Smooth muscle cell (in vitro differentiated cells): ENCODE results near the gene GJB3. TPM values are rescaled to one million over a fixed set of nuclear protein-coding genes. Genes with fewer than 3 reads are reported as not detected.

ENCODE experiments used
- DNase-seq: peaks from one replicate; lab custom pipeline; 2025; ENCODE audit not compliant: unreplicated experiment; lab: John Stamatoyannopoulos, UW
- H2AFZ ChIP-seq: fragments of 200-600 bp; sonication (generic); 2 replicates; pipeline ENCODE4 v1.6.0; 2016; ENCODE audit warnings: antibody characterized with exemption, low read depth, mild to moderate bottlenecking
- H3F3A ChIP-seq: fragments of 200-600 bp; sonication (generic); 2 replicates; pipeline ENCODE4 v1.6.0; 2017; ENCODE audit warnings: antibody characterized with exemption, low read depth
- H3K27ac ChIP-seq: fragments of 200-600 bp; sonication (generic); 2 replicates; pipeline ENCODE4 v1.5.1; 2016; ENCODE audit warnings: low read depth, mild to moderate bottlenecking
- H3K27me3 ChIP-seq: fragments of 200-600 bp; sonication (generic); 2 replicates; pipeline ENCODE4 v1.6.1; 2016; ENCODE audit warnings: low read depth, mild to moderate bottlenecking
- H3K36me3 ChIP-seq: fragments of 200-600 bp; sonication (generic); 2 replicates; pipeline ENCODE4 v1.5.1; 2016; ENCODE audit warnings: low read depth
- H3K4me1 ChIP-seq: fragments of 200-600 bp; sonication (generic); 2 replicates; pipeline ENCODE4 v1.5.1; 2016; ENCODE audit warnings: low read depth
- H3K4me2 ChIP-seq: fragments of 200-600 bp; sonication (generic); 2 replicates; pipeline ENCODE4 v1.6.0; 2016; ENCODE audit warnings: mild to moderate bottlenecking
- H3K4me3 ChIP-seq: fragments of 200-600 bp; sonication (generic); 2 replicates; pipeline ENCODE4 v1.5.1; 2016; ENCODE audit warnings: mild to moderate bottlenecking
- H3K79me2 ChIP-seq: fragments of 200-600 bp; sonication (generic); 2 replicates; pipeline ENCODE4 v1.6.0; 2016; ENCODE audit warnings: low read depth, mild to moderate bottlenecking
- H3K9ac ChIP-seq: fragments of 200-600 bp; sonication (generic); 2 replicates; pipeline ENCODE4 v1.6.0; 2016; ENCODE audit warnings: low read depth
- H3K9me3 ChIP-seq: fragments of 200-600 bp; sonication (generic); replicated peaks from 2 replicates; pipeline ENCODE4 v1.5.1; 2016; ENCODE audit warnings: low read depth
- H4K20me1 ChIP-seq: fragments of 200-600 bp; sonication (generic); 2 replicates; pipeline ENCODE4 v1.6.0; 2016; ENCODE audit warnings: low read depth
- CTCF ChIP-seq: fragments of 200-600 bp; sonication (generic); IDR thresholded peaks from 2 replicates; pipeline ENCODE4 v1.5.1; 2017; ENCODE audit warnings: borderline replicate concordance, mild to moderate bottlenecking, antibody characterized with exemption; ENCODE audit not compliant: insufficient read depth, poor library complexity, severe bottlenecking
- WGBS: methylation state at CpG from one replicate; pipeline ENCODE4 v1.1.7; 2016; ENCODE audit warnings: low lambda C conversion rate; 5-methylcytosine and 5-hydroxymethylcytosine counted together
- polyA plus RNA-seq: library from polyadenylated mRNA; unstranded; fragments of >200 nt; fragmentation: Nextera tagmentation; extraction: Ambion mirVana; gene quantifications from 2 replicates; pipeline ENCODE4 v1.2.1, GENCODE V29; 2016
- total RNA-seq: library from RNA; depleted of rRNA; stranded (reverse); fragments of >200 nt; gene quantifications from 2 replicates; pipeline ENCODE4 v1.2.3, GENCODE V29; 2014

GJB3 gene
- total and polyA plus RNA-seq, 2 experiments from 2014 or later = 2.9 to 10.0 TPM

- Histone ChIP-seq H3K4me2 (no peak overlapping the region), H3K9me3 (no peaks in the 10 kb centered on the region), H3K79me2 (no peaks in the 10 kb centered on the region), H3K27me3 (peaks cover 26% of the 10 kb centered on the region), H2AFZ (no peak overlapping the region), H3K36me3 (no peaks in the 10 kb centered on the region), H3K4me1 (no peaks in the 10 kb centered on the region), H3K9ac (no peak overlapping the region), H3F3A (no peaks in the 10 kb centered on the region), H3K27ac (no peak overlapping the region), H3K4me3 (no peak overlapping the region), H4K20me1 (no peaks in the 10 kb centered on the region)
- no peak for DNase-seq
- no peak for TF ChIP-seq CTCF
- 85% methylated on average over 6 of the region's 6 CpGs for WGBS
Measured at GRCh38 chr1:34795916-34796315, 14.9 kb downstream of the GJB3 start.

GRCh38 chr1:34796990-34797389 lies 16.0 kb downstream of the GJB3 start:
- Histone ChIP-seq H4K20me1 (no peaks in the 10 kb centered on the region), H3K27ac (no peak overlapping the region), H3K36me3 (no peaks in the 10 kb centered on the region), H2AFZ (no peak overlapping the region), H3K79me2 (no peaks in the 10 kb centered on the region), H3K4me1 (no peaks in the 10 kb centered on the region), H3F3A (no peaks in the 10 kb centered on the region), H3K9ac (no peak overlapping the region), H3K9me3 (no peaks in the 10 kb centered on the region), H3K4me3 (no peak overlapping the region), H3K4me2 (no peak overlapping the region), H3K27me3 (peaks cover 23% of the 10 kb centered on the region)
- DNase-seq = no peak
- no peak for TF ChIP-seq CTCF
- WGBS = 75% methylated on average over 6 of the region's 6 CpGs

- Histone ChIP-seq H3K27ac (no peak overlapping the region), H2AFZ (no peak overlapping the region), H3K4me2 (no peak overlapping the region), H3K4me3 (no peak overlapping the region), H3K9me3 (no peaks in the 10 kb centered on the region), H3K9ac (no peak overlapping the region), H4K20me1 (no peaks in the 10 kb centered on the region), H3K27me3 (no peaks in the 10 kb centered on the region), H3F3A (no peaks in the 10 kb centered on the region), H3K79me2 (no peaks in the 10 kb centered on the region), H3K4me1 (no peaks in the 10 kb centered on the region), H3K36me3 (no peaks in the 10 kb centered on the region)
- 89% methylated on average over 6 of the region's 6 CpGs for WGBS
- no peak for DNase-seq
- no peak for TF ChIP-seq CTCF
Measured at GRCh38 chr1:34800214-34800613, 19.2 kb downstream of the GJB3 start.

- H4K20me1 ChIP-seq = peaks cover 9% of the 10 kb centered on the region
- no peaks in the 10 kb centered on the region for H3K79me2 ChIP-seq
- WGBS = 91% methylated on average over 3 of the region's 3 CpGs
Measured at GRCh38 chr1:34803770-34804169, 22.8 kb downstream of the GJB3 start.

More at GRCh38 chr1:34803770-34804169, 22.8 kb downstream of the GJB3 start:
- no peak overlapping the region for H3K4me2 ChIP-seq
- H3F3A ChIP-seq = no peaks in the 10 kb centered on the region
- H3K36me3 ChIP-seq = no peaks in the 10 kb centered on the region
- H3K27ac ChIP-seq = no peak overlapping the region
- H3K9ac ChIP-seq = no peak overlapping the region
- no peak overlapping the region for H2AFZ ChIP-seq
- no peaks in the 10 kb centered on the region for H3K27me3 ChIP-seq
- no peak overlapping the region for H3K4me3 ChIP-seq
- H3K9me3 ChIP-seq = no peaks in the 10 kb centered on the region
- no peak for DNase-seq
- no peaks in the 10 kb centered on the region for H3K4me1 ChIP-seq
- no peak for TF ChIP-seq CTCF
